K562 treated with DMSO at 1 percent for 24 hours (cell line): Measurements from ENCODE around the gene KRT14. TPM values are rescaled to one million over a fixed set of nuclear protein-coding genes. Genes with fewer than 3 reads are reported as not detected.

Source experiments
- total RNA-seq: library from RNA; unstranded; fragments of 300-600 nt; gene quantifications from 2 replicates; pipeline ENCODE4 v1.2.3, GENCODE V29; 2022; ENCODE audit warnings: low read depth; ENCODE audit not compliant: insufficient read depth

The KRT14 gene
- not detected in 2 replicates for total RNA-seq

DNA sequence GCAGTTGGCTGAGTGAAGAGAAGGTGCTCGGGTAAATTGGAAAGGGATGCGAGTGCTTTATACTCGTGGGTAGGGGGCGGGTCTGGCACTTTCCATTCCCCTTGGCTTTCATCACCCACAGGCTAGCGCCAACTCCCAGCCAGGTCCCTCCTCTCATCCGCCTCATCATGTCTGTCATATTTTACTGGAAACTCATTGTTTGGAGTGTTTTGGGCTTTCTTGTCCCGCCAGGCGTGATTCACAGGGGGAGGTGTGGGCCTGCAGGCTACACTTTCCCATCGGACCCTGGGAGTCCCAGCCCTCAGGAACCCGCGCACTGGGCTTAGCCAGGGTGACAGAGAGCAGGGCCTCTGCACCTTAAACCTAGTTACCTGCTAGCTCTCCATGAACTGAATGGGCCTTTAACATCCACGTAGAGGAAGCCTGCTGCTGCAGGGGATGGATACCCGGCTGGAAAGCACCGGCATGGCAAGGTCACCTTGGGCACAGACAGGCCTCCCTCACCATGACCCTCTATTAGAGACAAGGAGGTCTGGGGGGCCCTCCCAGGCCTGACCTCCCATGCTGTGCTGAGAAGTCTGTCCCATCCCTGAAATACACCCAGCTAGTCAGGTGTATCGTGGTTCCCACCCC lies at the start of gene KRT14:
KRT14 (minus strand) TSS at position 33 of the 633 bp plus-strand sequence. CDS start 61 bp downstream, outside the sequence.

GRCh38 chr17:41624208-41625101 lies 37.8 kb upstream of the KRT14 start, which contains the start of gene KRT17:
Gene KRT17 (minus strand): TSS chr17:41624575. CDS start chr17:41624509, 66 bp downstream.

GRCh38 chr17:41612376-41613160 lies 25.9 kb upstream of the KRT14 start, which contains the start of gene KRT16:
Gene KRT16 (minus strand): TSS chr17:41612767. CDS start chr17:41612688, 79 bp downstream.

DNA sequence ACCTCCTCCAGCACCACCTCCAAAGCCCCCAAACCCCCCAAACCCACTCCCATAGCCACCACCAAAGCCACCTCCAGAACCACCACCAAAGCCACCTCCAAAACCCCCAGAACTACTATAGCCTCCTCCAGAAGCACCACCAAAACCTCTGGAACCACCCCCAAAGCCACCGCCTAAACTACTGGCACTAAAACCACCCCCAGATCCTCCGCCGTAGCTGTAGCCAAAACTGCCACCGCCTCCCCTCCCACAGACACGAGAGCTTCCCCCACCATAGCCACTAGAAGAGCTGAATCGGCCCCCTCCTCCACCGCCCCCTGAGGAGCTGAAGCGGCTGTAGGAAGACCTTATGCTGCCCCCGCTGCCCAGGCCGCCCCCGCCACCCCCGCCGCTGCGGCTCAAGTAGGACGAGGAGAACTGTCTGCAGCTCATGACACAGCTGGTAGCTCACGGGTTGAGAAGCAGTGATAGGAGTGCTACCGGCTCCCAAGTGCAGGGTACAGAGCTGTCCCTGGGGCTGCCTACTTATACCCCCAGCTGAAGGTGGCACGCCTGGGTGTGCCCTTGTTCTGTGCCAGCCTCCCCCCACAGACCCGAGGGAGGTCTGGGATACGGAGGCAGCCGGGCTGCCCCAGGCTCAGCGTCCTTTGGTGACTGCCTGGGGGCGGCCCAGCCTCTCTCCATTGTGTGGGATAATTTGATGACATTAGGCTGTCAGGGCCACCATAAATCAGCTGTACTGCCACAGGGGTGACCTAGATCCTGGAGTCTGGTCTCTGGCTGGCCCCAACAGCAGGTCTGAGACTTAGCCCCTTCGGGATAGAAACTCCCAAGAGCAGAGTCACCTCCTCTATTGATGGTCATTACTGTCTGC lies 14.9 kb downstream of the KRT14 start, which contains the start of gene KRT9:
KRT9 (minus strand) TSS at position 499 of the 874 bp plus-strand sequence; CDS start at position 432, 67 bp downstream.

Other genes with a start within 250 kb of the KRT14 start
- gene KRT33A, start 236.1 kb downstream of the KRT14 start, total RNA-seq: not detected in 2 replicates
- not detected in 2 replicates for gene KRT33B, start 217.1 kb downstream of the KRT14 start, total RNA-seq
- not detected in 2 replicates for gene KRT34, start 204.6 kb downstream of the KRT14 start, total RNA-seq
- not detected in 2 replicates for gene KRT31, start 189.3 kb downstream of the KRT14 start, total RNA-seq
- gene KRT37, start 162.3 kb downstream of the KRT14 start, total RNA-seq: not detected in 2 replicates
- not detected in 2 replicates for gene KRT38, start 145.9 kb downstream of the KRT14 start, total RNA-seq
- gene KRT32, start 119.5 kb downstream of the KRT14 start, total RNA-seq: not detected in 2 replicates
- gene KRT35, start 105.7 kb downstream of the KRT14 start, total RNA-seq: not detected in 2 replicates
- gene KRT36, start 97.0 kb downstream of the KRT14 start, total RNA-seq: not detected in 2 replicates
- gene KRT13, start 81.3 kb downstream of the KRT14 start, total RNA-seq: not detected in 2 replicates
- gene KRT15, start 68.0 kb downstream of the KRT14 start, total RNA-seq: 0.42 and 0.88 TPM in 2 replicates
- 202 and 214 TPM in 2 replicates for gene KRT19, start 58.6 kb downstream of the KRT14 start, total RNA-seq
- not detected in 2 replicates for gene KRT9, start 14.8 kb downstream of the KRT14 start, total RNA-seq
- not detected in 2 replicates for gene KRT16, start 25.9 kb upstream of the KRT14 start, total RNA-seq
- gene KRT17, start 37.7 kb upstream of the KRT14 start, total RNA-seq: 0.45 TPM in 1 of 2 replicates, not detected in the other
- 1,198 and 1,276 TPM in 2 replicates for gene EIF1, start 102.0 kb upstream of the KRT14 start, total RNA-seq
- not detected in 2 replicates for gene GAST, start 125.4 kb upstream of the KRT14 start, total RNA-seq
- 0.08 TPM in 1 of 2 replicates, not detected in the other for gene HAP1, start 147.7 kb upstream of the KRT14 start, total RNA-seq
- gene JUP, start 199.8 kb upstream of the KRT14 start, total RNA-seq: 260 and 263 TPM in 2 replicates
- 2.8 and 3.5 TPM in 2 replicates for gene P3H4, start 225.1 kb upstream of the KRT14 start, total RNA-seq
- 0.85 and 1.2 TPM in 2 replicates for gene FKBP10, start 226.1 kb upstream of the KRT14 start, total RNA-seq
- gene NT5C3B, start 249.3 kb upstream of the KRT14 start, total RNA-seq: 95.4 and 97.3 TPM in 2 replicates